H1 (cell line): ENCODE data around the gene IQCH. TPM values are rescaled to one million over a fixed set of nuclear protein-coding genes. Genes with fewer than 3 reads are reported as not detected.

Source experiments
- ASH2L ChIP-seq: fragments of 200-600, 300-600 bp; sonication (generic); IDR thresholded peaks from one replicate; pipeline ENCODE4 v1.7.1; 2017; ENCODE audit warnings: low read length
- ATF3 ChIP-seq: IDR thresholded peaks from 2 replicates; pipeline ENCODE4 v1.6.1; 2011; ENCODE audit warnings: low read depth, mild to moderate bottlenecking, low read length; ENCODE audit not compliant: insufficient read depth
- CHD1 ChIP-seq: IDR thresholded peaks from 2 replicates; pipeline ENCODE4 v1.6.1; 2012; ENCODE audit warnings: low read depth, low read length, improper control_type of control experiment
- EGR1 ChIP-seq: IDR thresholded peaks from 2 replicates; pipeline ENCODE4 v1.6.1; 2011; ENCODE audit warnings: low read depth, low read length, borderline replicate concordance
- EP300 ChIP-seq, 2 experiments: IDR thresholded peaks; 1 replicate in 1 of 2; 2 replicates in 1 of 2; pipeline ENCODE4 v1.6.1; 2011 to 2012; ENCODE audit warnings: low read depth in 2 of 2, low read length in 2 of 2, mild to moderate bottlenecking in 2 of 2, borderline replicate concordance in 1 of 2, inconsistent platforms in 1 of 2, moderate library complexity in 1 of 2
- GABPA ChIP-seq: IDR thresholded peaks from 2 replicates; pipeline ENCODE4 v1.6.1; 2011; ENCODE audit warnings: mild to moderate bottlenecking, low read length, moderate library complexity, borderline replicate concordance; ENCODE audit not compliant: insufficient read depth
- KDM4A ChIP-seq: IDR thresholded peaks from one replicate; pipeline ENCODE4 v1.7.1; 2012; ENCODE audit warnings: low read depth, mild to moderate bottlenecking, moderate library complexity, low read length, inconsistent platforms; ENCODE audit not compliant: severe bottlenecking
- KDM5A ChIP-seq: fragments of 200-600 bp; IDR thresholded peaks from 2 replicates; pipeline ENCODE4 v1.7.1; 2012; ENCODE audit warnings: mild to moderate bottlenecking, low read length, inconsistent platforms, mixed read lengths
- MAFK ChIP-seq: IDR thresholded peaks from 2 replicates; pipeline ENCODE4 v1.6.1; 2012; ENCODE audit warnings: low read depth, mild to moderate bottlenecking, improper control_type of control experiment, low read length
- NANOG ChIP-seq: IDR thresholded peaks from 2 replicates; pipeline ENCODE4 v1.6.1; 2011; ENCODE audit warnings: low read length, low read depth, mild to moderate bottlenecking, inconsistent platforms; ENCODE audit not compliant: insufficient read depth, poor library complexity, severe bottlenecking
- PHF8 ChIP-seq: fragments of 200-600 bp; sonication (generic); conservative IDR thresholded peaks from 2 replicates; pipeline ENCODE4 v1.7.1; 2012; ENCODE audit warnings: low read depth, mild to moderate bottlenecking, inconsistent platforms, low read length, moderate library complexity
- POU5F1 ChIP-seq: IDR thresholded peaks from 2 replicates; pipeline ENCODE4 v1.6.1; 2011; ENCODE audit warnings: low read depth, mild to moderate bottlenecking, low read length, moderate library complexity
- RAD21 ChIP-seq, 2 experiments: IDR thresholded peaks in 1 of 2; conservative IDR thresholded peaks in 1 of 2; 2 replicates each; pipeline ENCODE4 v1.6.1; 2011; ENCODE audit warnings: low read depth in 2 of 2, low read length in 2 of 2, improper control_type of control experiment in 1 of 2, inconsistent platforms in 1 of 2, mild to moderate bottlenecking in 1 of 2, moderate library complexity in 1 of 2
- SAP30 ChIP-seq: fragments of 300-600 bp; sonication (generic); IDR thresholded peaks from 2 replicates; pipeline ENCODE4 v1.7.1; 2012; ENCODE audit warnings: low read length, moderate library complexity, mild to moderate bottlenecking, inconsistent platforms; ENCODE audit not compliant: insufficient read depth, insufficient replicate concordance
- SIX5 ChIP-seq: IDR thresholded peaks from 2 replicates; pipeline ENCODE4 v1.6.1; 2011; ENCODE audit warnings: mild to moderate bottlenecking, low read depth, low read length
- SP2 ChIP-seq: IDR thresholded peaks from 2 replicates; pipeline ENCODE4 v1.6.1; 2012; ENCODE audit warnings: mild to moderate bottlenecking, low read length, inconsistent platforms
- TBP ChIP-seq: IDR thresholded peaks from 2 replicates; pipeline ENCODE4 v1.6.1; 2011; ENCODE audit warnings: low read depth, low read length, improper control_type of control experiment
- TEAD4 ChIP-seq: IDR thresholded peaks from 2 replicates; pipeline ENCODE4 v1.6.1; 2012; ENCODE audit warnings: low read depth, low read length, inconsistent platforms, mixed read lengths
- USF2 ChIP-seq: IDR thresholded peaks from 2 replicates; pipeline ENCODE4 v1.6.1; 2011; ENCODE audit warnings: low read length, improper control_type of control experiment
- polyA plus RNA-seq, 7 experiments: library from polyadenylated mRNA; depleted of rRNA in 3 of 7; stranded (reverse) in 5 of 7; unstranded in 2 of 7; fragments of >200 nt in 5 of 7; fragments of 200-250 nt in 2 of 7; gene quantifications; 1 replicate in 5 of 7; 2 replicates in 1 of 7; 4 replicates in 1 of 7; pipeline versions ENCODE4 v1.2.1 to v1.2.3, GENCODE V29; 2011 to 2013; ENCODE audit warnings: missing spikeins in 2 of 7, mixed read lengths in 2 of 7
- total RNA-seq: library from RNA; stranded (reverse); fragmentation: NEBNext Ultra II Directional; extraction: Animal tissue kit (Norgen Biotek cat#: 25700); gene quantifications from 2 replicates; pipeline ENCODE4 v1.2.1, GENCODE V29; 2021

Gene IQCH
- total and polyA plus RNA-seq, 2 of the 8 experiments (the other 6 are each of a cell fraction or from before 2014, with no cell fraction given) = 0.60 to 1.9 TPM

GRCh38 chr15:67542420-67543347 lies 288.1 kb downstream of the IQCH start, which contains the start of gene MAP2K5 (continued):
- TF ChIP-seq SAP30 (peak; percentile 41), POU5F1 (no peak), USF2 (no peak), SP2 (no peak), NANOG (no peak), EGR1 (peak; percentile 24; the same call in 1 of the 2 replicates), GABPA (peak; percentile 34; the same call in 1 of the 2 replicates), KDM4A (peak; percentile 96), EP300 (IDR thresholded peaks at IDR 0.05; ENCODE audit: borderline replicate concordance in 1 of 2, low read depth in 2 of 2, low read length in 2 of 2) (no peak), PHF8 (peak; percentile 56; the same call in 1 of the 2 replicates), MAFK (no peak), TBP (peak; percentile 25; the same call in 1 of the 2 replicates), KDM5A (0 out of 2 replicates have a peak, but pooled peaks have one; percentile 21), ASH2L (peak; percentile 89), ATF3 (no peak), RAD21 (IDR thresholded peaks at IDR 0.05 in 1 of 2, conservative IDR thresholded peaks at IDR 0.05 in 1 of 2; ENCODE audit: low read depth in 2 of 2, low read length in 2 of 2) (no peak), SIX5 (peak; percentile 31; the same call in 1 of the 2 replicates), TEAD4 (no peak), CHD1 (no peak)
